NOMO-1 treated with DMSO at 0.1 percent for 48 hours (cell line): Measurements from ENCODE around the gene TNS3.

Source experiments
- DNase-seq: peaks from one replicate; lab custom pipeline; 2025; ENCODE audit not compliant: unreplicated experiment; lab: John Stamatoyannopoulos, UW

TNS3 gene

GRCh38 chr7:47356261-47356660, 225.7 kb downstream of the TNS3 start:
- DNase-seq = no peak

DNA sequence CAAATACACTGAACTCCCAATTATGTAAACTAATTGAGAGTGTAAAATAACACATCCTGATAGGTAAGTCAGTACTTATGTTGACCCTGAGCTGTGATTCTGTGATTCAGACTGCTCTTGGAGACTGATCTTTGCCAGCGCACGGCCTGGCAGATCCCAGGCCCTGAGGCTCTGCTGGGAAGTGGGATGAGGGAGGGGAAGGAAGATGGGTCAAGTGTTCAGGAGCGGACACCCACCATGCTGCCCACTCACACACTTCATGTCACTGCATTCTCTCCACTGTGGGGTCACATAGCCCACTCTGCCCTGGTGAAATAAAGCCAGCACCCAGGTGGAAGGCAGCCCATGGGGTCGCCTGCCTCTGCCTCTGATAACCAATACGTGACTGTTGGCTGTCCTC, 226.2 kb downstream of the TNS3 start:
- DNase-seq = no peak

GRCh38 chr7:47354831-47355541, 226.9 kb downstream of the TNS3 start:
- DNase-seq = no peak

- DNase-seq = no peak
Measured at GRCh38 chr7:47354071-47354470, 227.8 kb downstream of the TNS3 start.

DNA sequence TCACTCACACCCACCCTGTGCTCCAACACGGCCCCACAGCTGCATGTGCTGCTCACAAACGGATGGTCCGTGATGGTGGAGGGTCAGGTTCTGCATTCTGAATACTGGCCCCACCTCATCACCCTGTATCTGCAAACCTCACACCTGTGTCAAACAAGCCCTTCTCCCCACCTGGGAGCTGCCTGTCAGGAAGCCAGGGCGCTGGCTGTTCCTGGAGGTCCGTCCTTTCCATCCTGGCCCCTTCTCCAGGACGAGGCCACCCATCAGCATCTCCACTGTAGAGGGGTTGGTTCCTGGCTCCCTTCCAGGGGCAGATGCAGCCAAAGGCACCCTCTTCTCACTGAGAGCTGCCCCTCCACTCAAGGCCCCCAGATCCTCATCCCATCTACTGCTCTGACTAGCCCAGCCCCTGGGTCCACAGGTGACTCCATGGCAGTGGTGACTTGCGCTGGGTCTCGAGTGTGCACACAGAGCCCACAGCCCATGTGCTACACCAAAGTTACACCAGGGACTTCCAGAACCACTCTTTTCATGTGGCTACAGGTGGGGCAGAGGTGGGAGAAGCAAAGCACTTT, 229.4 kb downstream of the TNS3 start:
- DNase-seq = no peak

DNA sequence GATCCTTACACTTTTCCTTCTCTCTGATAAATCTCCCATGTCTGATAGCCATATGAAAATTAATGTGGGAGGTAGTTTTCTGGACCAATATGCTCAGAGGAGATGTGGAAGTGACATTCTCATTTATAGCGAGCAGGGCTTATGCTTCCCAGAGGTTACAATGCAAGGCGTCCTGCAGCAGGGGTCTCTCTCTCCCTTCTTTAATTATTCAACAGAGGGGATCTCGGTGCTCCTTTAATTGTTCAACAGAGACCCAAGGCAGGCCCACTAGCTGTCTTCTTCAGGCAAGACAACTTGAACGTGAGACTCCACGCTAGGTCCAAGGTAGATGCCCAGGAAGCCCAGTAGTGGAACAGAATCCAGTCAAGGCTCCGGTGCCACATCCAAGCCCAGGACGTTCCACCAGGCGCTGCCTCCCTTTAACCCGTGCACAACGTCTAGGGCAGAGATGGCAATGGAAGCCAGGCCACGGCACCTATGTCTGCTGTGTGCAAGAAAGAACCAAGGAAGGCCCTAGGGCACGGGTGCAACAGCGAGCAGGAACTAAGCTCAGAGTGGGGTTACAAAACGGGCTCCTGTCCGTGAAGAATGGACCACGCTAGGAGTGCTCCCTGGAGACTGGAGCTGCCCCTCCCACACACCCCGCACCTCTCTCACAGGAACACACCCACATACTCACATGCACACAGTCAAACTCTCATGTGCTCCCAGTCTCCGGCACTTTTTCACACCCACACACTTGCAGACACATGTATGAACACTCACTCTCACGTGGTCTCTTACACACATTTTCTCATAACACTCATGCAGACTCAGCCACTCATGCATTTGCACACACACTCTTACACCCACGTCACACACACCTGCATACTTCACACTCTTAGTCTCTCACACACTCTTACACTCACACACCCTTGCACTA, 230.4 kb downstream of the TNS3 start:
- no peak for DNase-seq

- no peak for DNase-seq
Measured at GRCh38 chr7:47350425-47350824, 231.5 kb downstream of the TNS3 start.

DNA sequence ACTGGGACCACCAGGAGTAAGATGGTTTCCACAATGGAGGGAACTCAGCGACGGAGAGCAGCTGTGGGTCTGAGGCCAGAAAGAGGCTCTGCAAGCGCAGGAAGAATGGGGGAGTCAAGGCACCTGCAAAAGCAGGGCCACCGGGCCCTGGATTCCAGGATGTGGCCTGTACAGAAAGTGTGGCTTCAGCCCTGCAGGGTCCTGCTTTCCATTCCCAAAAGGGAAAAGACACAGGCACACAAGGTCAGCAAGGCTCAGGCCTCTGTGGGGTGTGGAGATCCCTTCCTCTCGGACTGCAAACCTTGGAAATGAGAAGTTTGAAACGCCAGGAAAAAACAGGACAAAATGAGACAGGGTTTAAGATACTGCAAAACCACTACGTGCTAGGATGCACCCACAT, 232.5 kb downstream of the TNS3 start:
- DNase-seq = no peak

DNA sequence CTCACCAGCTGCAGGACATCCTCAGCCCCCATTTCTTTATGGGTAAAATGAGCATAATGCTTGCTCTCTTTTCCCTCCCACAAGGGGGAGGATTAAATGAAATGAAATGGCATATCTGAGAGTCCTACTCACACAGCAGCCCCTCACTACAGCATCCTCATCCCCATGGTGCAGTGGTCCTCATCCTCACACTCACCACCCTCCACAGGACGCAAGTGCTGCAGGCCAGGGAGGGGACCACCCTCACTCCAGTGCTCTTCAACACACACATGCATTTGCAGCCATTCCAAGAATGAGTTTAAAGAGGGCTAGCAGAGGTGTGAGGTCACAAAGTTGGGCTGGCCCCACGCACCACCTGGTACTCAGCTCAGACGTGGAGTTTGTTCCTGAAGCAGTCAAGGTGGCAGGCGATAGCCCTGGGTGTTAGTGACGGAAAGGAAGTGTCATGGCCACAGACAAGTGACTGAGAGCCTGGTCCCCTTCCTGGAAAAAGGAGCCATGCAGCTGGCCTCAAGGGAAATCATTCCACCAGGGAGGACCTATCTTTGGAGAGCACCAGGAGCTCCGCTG, 234.0 kb downstream of the TNS3 start:
- DNase-seq = no peak

DNA sequence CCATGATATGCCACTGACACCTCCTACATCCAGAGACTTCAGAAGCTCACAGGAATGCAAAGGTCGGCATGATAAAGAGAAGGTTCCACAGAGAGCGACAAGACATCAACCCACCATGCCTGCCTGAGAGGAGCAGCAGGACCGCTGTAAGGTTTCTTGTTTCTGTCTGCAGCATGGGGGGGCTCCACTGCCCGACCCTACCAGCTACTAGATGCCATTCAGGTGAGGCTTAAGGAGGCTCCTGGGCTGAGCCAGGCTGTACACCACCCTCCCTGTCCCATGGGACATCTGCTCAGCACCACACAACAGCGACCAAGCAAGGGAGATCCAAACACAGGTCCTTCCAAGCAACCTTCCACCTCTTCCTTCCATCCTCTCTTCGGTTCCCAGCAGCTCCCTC, 234.6 kb downstream of the TNS3 start:
- DNase-seq = no peak

DNA sequence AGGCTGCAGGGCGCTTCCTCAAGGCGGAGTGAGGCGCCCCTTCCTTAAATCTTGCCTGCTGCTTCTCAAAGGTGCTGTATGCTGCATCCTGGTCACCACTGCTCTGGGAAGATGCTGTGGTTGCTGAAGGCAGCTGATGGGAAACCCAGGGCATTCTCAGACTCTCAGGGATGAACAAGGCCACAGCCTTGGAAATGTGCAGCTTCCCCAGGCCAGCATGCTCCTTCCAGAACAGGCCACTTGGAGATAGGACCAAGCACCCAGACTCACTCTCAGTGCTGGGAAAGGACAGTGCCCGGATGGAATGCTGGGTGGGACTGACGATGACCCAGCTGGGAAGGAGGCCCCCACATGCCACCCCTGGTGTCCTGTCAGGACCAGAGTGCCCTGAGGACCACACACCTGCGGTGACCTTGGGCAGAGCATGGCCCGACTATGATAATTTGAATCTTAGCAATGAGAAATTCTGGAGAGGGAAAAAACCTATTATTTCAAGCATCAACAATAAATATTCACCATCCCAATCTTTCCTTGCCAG, 235.5 kb downstream of the TNS3 start:
- DNase-seq = no peak

DNA sequence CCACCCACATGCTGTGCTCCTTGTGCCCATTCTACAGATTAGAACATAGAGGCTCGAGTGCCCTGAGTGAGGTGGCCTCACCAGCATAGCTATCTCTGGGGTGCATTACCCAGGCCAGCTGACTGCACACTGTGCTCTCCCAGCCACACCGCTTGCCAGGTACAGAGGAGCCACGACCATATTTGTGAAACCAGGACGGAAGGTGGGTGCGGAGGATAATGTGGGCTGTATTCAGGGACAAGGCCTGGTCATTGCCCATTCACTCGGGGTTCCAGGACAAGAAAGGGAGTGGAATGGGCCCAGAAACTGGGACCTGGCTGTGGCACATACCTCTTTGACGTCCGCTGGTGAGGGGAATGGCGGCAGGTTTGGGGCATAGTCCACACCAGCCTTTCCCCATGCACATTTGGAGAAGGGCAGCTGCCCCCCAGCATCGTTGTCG, 236.0 kb downstream of the TNS3 start:
- no peak for DNase-seq

GRCh38 chr7:47344171-47344955, 237.5 kb downstream of the TNS3 start:
- DNase-seq = no peak

GRCh38 chr7:47343061-47343455, 238.9 kb downstream of the TNS3 start:
- DNase-seq = no peak

DNA sequence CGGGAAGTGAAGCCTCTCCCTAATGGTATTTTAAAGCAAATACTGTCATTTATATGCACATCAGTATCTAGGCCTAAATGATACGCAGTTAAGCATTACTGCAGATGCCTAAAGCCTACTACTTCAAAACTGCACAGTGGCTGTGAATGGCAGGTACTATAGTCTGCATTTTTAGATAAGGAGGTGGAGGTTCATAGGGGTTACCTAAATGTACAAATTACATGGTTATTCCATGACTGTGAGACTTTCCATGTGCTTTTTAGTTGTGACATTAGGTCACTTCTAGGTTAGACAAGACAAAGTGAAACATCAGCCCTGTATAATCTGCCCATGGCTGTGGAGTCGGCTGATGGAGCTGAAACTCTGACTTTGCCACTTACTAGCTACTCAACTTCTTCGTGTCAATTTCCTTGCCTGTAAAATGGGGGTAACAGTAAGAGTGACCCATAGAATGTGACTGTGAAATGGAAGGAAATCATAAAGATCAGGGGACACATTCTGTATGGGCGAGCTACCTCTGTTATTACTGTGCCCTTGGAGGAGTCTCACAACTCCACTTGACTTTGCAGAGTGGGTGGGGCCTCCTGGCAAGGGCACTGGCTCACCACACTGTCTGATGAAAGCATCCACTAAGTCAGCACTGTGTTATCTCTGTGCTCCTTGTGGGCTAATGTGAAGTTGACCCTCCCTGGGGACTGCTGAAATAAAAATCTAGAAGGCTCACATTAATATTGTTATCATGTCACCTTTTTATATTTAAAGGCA, 239.4 kb downstream of the TNS3 start:
- no peak for DNase-seq

DNA sequence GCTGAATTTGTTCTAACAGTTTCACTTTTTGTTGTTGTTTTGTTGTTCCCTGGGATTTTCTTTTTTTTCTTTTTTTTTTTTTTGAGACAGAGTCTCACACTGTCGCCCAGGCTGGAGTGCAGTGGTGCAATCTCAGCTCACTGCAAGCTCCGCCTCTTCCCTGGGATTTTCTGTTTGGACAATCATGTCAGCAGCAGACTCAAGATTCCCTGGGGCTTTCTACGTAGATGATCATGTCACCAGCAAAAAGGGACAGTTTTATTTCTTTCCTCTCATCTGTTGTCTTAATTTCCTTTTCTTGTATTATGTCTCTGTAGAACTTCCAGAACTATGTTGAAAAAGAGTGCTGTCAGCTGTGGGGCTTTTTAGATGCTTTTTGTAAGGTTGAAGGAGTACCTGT, 241.4 kb downstream of the TNS3 start:
- DNase-seq = no peak

DNA sequence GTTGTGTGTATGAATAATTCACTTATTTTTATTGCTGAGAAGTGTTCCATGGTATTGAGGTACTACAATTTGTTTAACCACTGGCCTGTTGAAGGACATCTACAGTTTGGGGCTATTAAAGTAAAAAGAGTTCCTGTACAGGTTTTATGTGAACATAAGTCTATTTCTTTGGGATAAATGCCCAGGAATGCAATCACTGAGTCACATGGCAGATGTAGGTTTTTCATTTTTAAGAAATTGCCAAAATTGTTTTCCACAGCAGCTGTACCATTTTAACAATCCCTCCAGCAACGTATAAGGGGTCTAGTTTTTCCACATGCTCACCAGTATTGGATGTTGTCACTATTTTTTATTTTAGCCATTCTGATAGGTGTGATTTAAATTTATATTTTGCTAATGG, 243.9 kb downstream of the TNS3 start:
- DNase-seq = no peak

GRCh38 chr7:47337531-47337930, 244.4 kb downstream of the TNS3 start:
- no peak for DNase-seq

GRCh38 chr7:47336472-47337425, 245.2 kb downstream of the TNS3 start:
- no peak for DNase-seq
